ENCODE measurements around the gene ANO2.

ANO2 gene

GRCh38 chr12:5945071-5946008, at the start of gene ANO2:
ANO2 (minus strand) TSS chr12:5945259; CDS start chr12:5945217, 42 bp downstream.
- Histone ChIP-seq H3K4me3 (ENCODE audit: low read length) (peak within 1 kb of the TSS; percentile 90), H3K27me3 (ENCODE audit: control insufficient read depth, insufficient read depth, low read length) (peaks cover 1% of the 10 kb centered on the region; the same call in 1 of the 2 replicates), H3K27ac (ENCODE audit: low read length) (no peak within 1 kb of the TSS), H3K36me3 (ENCODE audit: control insufficient read depth, insufficient read depth, low read length) (no peaks in the 10 kb centered on the region), H3K4me1 (ENCODE audit: control insufficient read depth, insufficient read depth, low read length) (peaks cover 3% of the 10 kb centered on the region; the same call in 1 of the 2 replicates), H3K9me3 (ENCODE audit: control insufficient read depth, insufficient read depth, low read length) (no peaks in the 10 kb centered on the region)
- WGBS (ENCODE audit: insufficient coverage, insufficient read length) = no CpG with 5 or more reads among the region's 66 CpGs
- DNase-seq (ENCODE audit: low read depth, low spot score) = no peak

GRCh38 chr12:5989621-5990020, 44.6 kb upstream of the ANO2 start:
- Histone ChIP-seq H3K4me1 (ENCODE audit: control insufficient read depth, insufficient read depth, low read length) (no peaks in the 10 kb centered on the region), H3K36me3 (ENCODE audit: control insufficient read depth, insufficient read depth, low read length) (no peaks in the 10 kb centered on the region), H3K9me3 (ENCODE audit: control insufficient read depth, insufficient read depth, low read length) (no peaks in the 10 kb centered on the region), H3K27ac (ENCODE audit: low read length) (no peak overlapping the region), H3K27me3 (ENCODE audit: control insufficient read depth, insufficient read depth, low read length) (no peaks in the 10 kb centered on the region), H3K4me3 (ENCODE audit: low read length) (no peak overlapping the region)
- no peak for DNase-seq (ENCODE audit: low read depth, low spot score)
- whole genome bisulfite sequencing (ENCODE audit: insufficient coverage, insufficient read length) = no CpG with 5 or more reads among the region's 3 CpGs

- no peak overlapping the region for H3K4me3 ChIP-seq (ENCODE audit: low read length)
- DNase-seq (ENCODE audit: low read depth, low spot score) = peak; percentile 58
- H3K27ac ChIP-seq (ENCODE audit: low read length) = no peak overlapping the region
- no peaks in the 10 kb centered on the region for H3K9me3 ChIP-seq (ENCODE audit: control insufficient read depth, insufficient read depth, low read length)
- H3K4me1 ChIP-seq (ENCODE audit: control insufficient read depth, insufficient read depth, low read length) = no peaks in the 10 kb centered on the region
- H3K27me3 ChIP-seq (ENCODE audit: control insufficient read depth, insufficient read depth, low read length) = no peaks in the 10 kb centered on the region
- WGBS (ENCODE audit: insufficient coverage, insufficient read length) = no CpG with 5 or more reads among the region's 10 CpGs
- H3K36me3 ChIP-seq (ENCODE audit: control insufficient read depth, insufficient read depth, low read length) = no peaks in the 10 kb centered on the region
These were observed 43.6 kb upstream of the ANO2 start for GRCh38 chr12:5988659-5989116.

GRCh38 chr12:5988088-5988487, 43.0 kb upstream of the ANO2 start:
- Histone ChIP-seq H3K4me1 (ENCODE audit: control insufficient read depth, insufficient read depth, low read length) (no peaks in the 10 kb centered on the region), H3K9me3 (ENCODE audit: control insufficient read depth, insufficient read depth, low read length) (no peaks in the 10 kb centered on the region), H3K27ac (ENCODE audit: low read length) (no peak overlapping the region), H3K27me3 (ENCODE audit: control insufficient read depth, insufficient read depth, low read length) (no peaks in the 10 kb centered on the region), H3K36me3 (ENCODE audit: control insufficient read depth, insufficient read depth, low read length) (no peaks in the 10 kb centered on the region), H3K4me3 (ENCODE audit: low read length) (no peak overlapping the region)
- DNase-seq (ENCODE audit: low read depth, low spot score) = no peak
- no CpG with 5 or more reads among the region's 10 CpGs for whole genome bisulfite sequencing (ENCODE audit: insufficient coverage, insufficient read length)

GRCh38 chr12:5987573-5987972, 42.5 kb upstream of the ANO2 start:
- DNase-seq (ENCODE audit: low read depth, low spot score) = no peak
- H3K4me1 ChIP-seq (ENCODE audit: control insufficient read depth, insufficient read depth, low read length) = no peaks in the 10 kb centered on the region
- no peaks in the 10 kb centered on the region for H3K9me3 ChIP-seq (ENCODE audit: control insufficient read depth, insufficient read depth, low read length)
- no peaks in the 10 kb centered on the region for H3K27me3 ChIP-seq (ENCODE audit: control insufficient read depth, insufficient read depth, low read length)
- WGBS (ENCODE audit: insufficient coverage, insufficient read length) = no CpG with 5 or more reads among the region's 5 CpGs
- H3K4me3 ChIP-seq (ENCODE audit: low read length) = no peak overlapping the region
- H3K27ac ChIP-seq (ENCODE audit: low read length) = no peak overlapping the region
- no peaks in the 10 kb centered on the region for H3K36me3 ChIP-seq (ENCODE audit: control insufficient read depth, insufficient read depth, low read length)

GRCh38 chr12:5985471-5985870, 40.4 kb upstream of the ANO2 start:
- WGBS (ENCODE audit: insufficient coverage, insufficient read length) = no CpG with 5 or more reads among the region's 8 CpGs
- DNase-seq (ENCODE audit: low read depth, low spot score) = no peak

GRCh38 chr12:5984873-5985272, 39.8 kb upstream of the ANO2 start:
- no peaks in the 10 kb centered on the region for H3K9me3 ChIP-seq (ENCODE audit: control insufficient read depth, insufficient read depth, low read length)
- H3K27ac ChIP-seq (ENCODE audit: low read length) = no peak overlapping the region
- H3K36me3 ChIP-seq (ENCODE audit: control insufficient read depth, insufficient read depth, low read length) = no peaks in the 10 kb centered on the region
- H3K4me1 ChIP-seq (ENCODE audit: control insufficient read depth, insufficient read depth, low read length) = no peaks in the 10 kb centered on the region
- WGBS (ENCODE audit: insufficient coverage, insufficient read length) = no CpG with 5 or more reads among the region's 9 CpGs
- no peaks in the 10 kb centered on the region for H3K27me3 ChIP-seq (ENCODE audit: control insufficient read depth, insufficient read depth, low read length)
- no peak overlapping the region for H3K4me3 ChIP-seq (ENCODE audit: low read length)
- DNase-seq (ENCODE audit: low read depth, low spot score) = no peak

More at GRCh38 chr12:5985471-5985870, 40.4 kb upstream of the ANO2 start:
- Histone ChIP-seq H3K27me3 (ENCODE audit: control insufficient read depth, insufficient read depth, low read length) (no peaks in the 10 kb centered on the region), H3K4me3 (ENCODE audit: low read length) (no peak overlapping the region), H3K9me3 (ENCODE audit: control insufficient read depth, insufficient read depth, low read length) (no peaks in the 10 kb centered on the region), H3K27ac (ENCODE audit: low read length) (no peak overlapping the region), H3K36me3 (ENCODE audit: control insufficient read depth, insufficient read depth, low read length) (no peaks in the 10 kb centered on the region), H3K4me1 (ENCODE audit: control insufficient read depth, insufficient read depth, low read length) (no peaks in the 10 kb centered on the region)

- Histone ChIP-seq H3K27me3 (ENCODE audit: control insufficient read depth, insufficient read depth, low read length) (no peaks in the 10 kb centered on the region), H3K4me1 (ENCODE audit: control insufficient read depth, insufficient read depth, low read length) (no peaks in the 10 kb centered on the region), H3K36me3 (ENCODE audit: control insufficient read depth, insufficient read depth, low read length) (no peaks in the 10 kb centered on the region), H3K27ac (ENCODE audit: low read length) (no peak overlapping the region), H3K4me3 (ENCODE audit: low read length) (no peak overlapping the region), H3K9me3 (ENCODE audit: control insufficient read depth, insufficient read depth, low read length) (no peaks in the 10 kb centered on the region)
- no CpG with 5 or more reads among the region's 4 CpGs for WGBS (ENCODE audit: insufficient coverage, insufficient read length)
- DNase-seq (ENCODE audit: low read depth, low spot score) = no peak
These were observed 37.0 kb upstream of the ANO2 start for GRCh38 chr12:5982106-5982505.

- no peaks in the 10 kb centered on the region for H3K27me3 ChIP-seq (ENCODE audit: control insufficient read depth, insufficient read depth, low read length)
- no CpG with 5 or more reads among the region's 6 CpGs for WGBS (ENCODE audit: insufficient coverage, insufficient read length)
These were observed 32.5 kb upstream of the ANO2 start for GRCh38 chr12:5977556-5977955.

GRCh38 chr12:5976711-5977110, 31.7 kb upstream of the ANO2 start:
- no peaks in the 10 kb centered on the region for H3K36me3 ChIP-seq (ENCODE audit: control insufficient read depth, insufficient read depth, low read length)
- H3K9me3 ChIP-seq (ENCODE audit: control insufficient read depth, insufficient read depth, low read length) = no peaks in the 10 kb centered on the region
- no peak for DNase-seq (ENCODE audit: low read depth, low spot score)
- no peaks in the 10 kb centered on the region for H3K27me3 ChIP-seq (ENCODE audit: control insufficient read depth, insufficient read depth, low read length)
- no peak overlapping the region for H3K4me3 ChIP-seq (ENCODE audit: low read length)
- no peak overlapping the region for H3K27ac ChIP-seq (ENCODE audit: low read length)
- no peaks in the 10 kb centered on the region for H3K4me1 ChIP-seq (ENCODE audit: control insufficient read depth, insufficient read depth, low read length)
- no CpG with 5 or more reads among the region's 6 CpGs for WGBS (ENCODE audit: insufficient coverage, insufficient read length)

More at GRCh38 chr12:5977556-5977955, 32.5 kb upstream of the ANO2 start:
- no peaks in the 10 kb centered on the region for H3K36me3 ChIP-seq (ENCODE audit: control insufficient read depth, insufficient read depth, low read length)
- no peak overlapping the region for H3K27ac ChIP-seq (ENCODE audit: low read length)
- no peak overlapping the region for H3K4me3 ChIP-seq (ENCODE audit: low read length)
- no peaks in the 10 kb centered on the region for H3K4me1 ChIP-seq (ENCODE audit: control insufficient read depth, insufficient read depth, low read length)
- no peak for DNase-seq (ENCODE audit: low read depth, low spot score)
- H3K9me3 ChIP-seq (ENCODE audit: control insufficient read depth, insufficient read depth, low read length) = no peaks in the 10 kb centered on the region
